Endothelial cell of umbilical vein (primary cell): ENCODE data around the gene UGT2A1.

Experiments used
- CTCF ChIP-seq, 2 donors: IDR thresholded peaks; 1 replicate in 1 of 2; 2 replicates in 1 of 2; pipeline ENCODE4 v1.5.1; 2011; ENCODE audit warnings: low read length in 2 of 2, mild to moderate bottlenecking in 2 of 2, moderate library complexity in 2 of 2, control low read depth in 1 of 2, inconsistent platforms in 1 of 2, low read depth in 1 of 2; ENCODE audit not compliant: insufficient read depth in 1 of 2; ENCODE audit errors: extremely low read depth in 1 of 2
- EZH2 ChIP-seq: IDR thresholded peaks from 2 replicates; pipeline ENCODE4 v1.6.1; 2012; ENCODE audit warnings: borderline replicate concordance, low read depth, mild to moderate bottlenecking, moderate library complexity, low read length, inconsistent platforms; ENCODE audit not compliant: severe bottlenecking
- FOS ChIP-seq: IDR thresholded peaks from 2 replicates; pipeline ENCODE4 v1.6.1; 2011; ENCODE audit warnings: mild to moderate bottlenecking, low read length, moderate library complexity, borderline replicate concordance; ENCODE audit not compliant: insufficient read depth
- MAX ChIP-seq: IDR thresholded peaks from 2 replicates; pipeline ENCODE4 v1.6.1; 2011; ENCODE audit not compliant: insufficient read depth, insufficient read length
- MYC ChIP-seq: IDR thresholded peaks from one replicate; pipeline ENCODE4 v1.6.1; 2011; ENCODE audit warnings: mild to moderate bottlenecking, low read depth, low read length
- POLR2A ChIP-seq: IDR thresholded peaks from 2 replicates; pipeline ENCODE4 v1.6.1; 2012; ENCODE audit warnings: low read depth, mild to moderate bottlenecking, control low read depth, low read length

DNA sequence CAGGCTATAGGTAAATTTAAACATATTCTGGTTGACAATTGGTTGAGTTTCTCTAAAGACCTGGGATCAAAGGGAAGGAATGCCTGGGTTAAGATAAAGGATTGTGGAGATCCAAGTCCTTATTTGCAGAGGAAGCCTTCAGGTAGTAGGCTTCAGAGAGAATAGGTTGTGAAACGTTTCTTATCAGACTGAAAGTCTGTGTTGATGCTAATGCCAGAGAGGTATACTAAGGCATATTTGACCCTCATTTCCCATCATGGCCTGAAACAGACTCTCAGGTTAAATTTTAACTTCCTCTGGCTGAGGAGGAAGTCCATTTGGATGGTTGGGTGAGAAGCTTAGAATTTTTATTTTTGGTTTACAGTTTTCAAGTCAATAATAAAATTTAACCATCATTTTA lies 61.7 kb downstream of the UGT2A1 start:
- TF ChIP-seq POLR2A (no peak), CTCF (IDR thresholded peaks at IDR 0.05; ENCODE audit: extremely low read depth in 1 of 2, insufficient read depth in 1 of 2, low read depth in 1 of 2, low read length in 2 of 2) (no peak), MAX (no peak), FOS (no peak), MYC (no peak), EZH2 (no peak)
